SK-N-MC (cell line): ENCODE results near the gene NFKBIL1.
"Not testable (repeated sequence)": the region's sequence is repeated elsewhere in the genome, so short reads cannot be mapped to it uniquely, and the experiment has no call there.

Source experiments
- DNase-seq: peaks from one replicate; pipeline ENCODE4 v3.0.0-alpha.2; 2011; ENCODE audit warnings: low read depth, low spot score
- H3K27ac ChIP-seq: fragments of 200-600 bp; sonication (generic); 2 replicates; pipeline ENCODE4 v1.5.1; 2016; ENCODE audit warnings: mixed run types
- H3K36me3 ChIP-seq: fragments of 200-600 bp; sonication (generic); 2 replicates; pipeline ENCODE4 v1.6.1; 2017; ENCODE audit warnings: antibody characterized with exemption, low read length, mixed read lengths; ENCODE audit not compliant: insufficient read depth
- H3K4me3 ChIP-seq: fragments of 200-600 bp; sonication (generic); 2 replicates; pipeline ENCODE4 v1.5.1; 2016
- H3K9ac ChIP-seq: fragments of 200-600 bp; sonication (generic); 2 replicates; pipeline ENCODE4 v1.8.0; 2017; ENCODE audit warnings: mixed run types, mixed read lengths; ENCODE audit not compliant: insufficient read length
- H3K9me3 ChIP-seq: fragments of 200-600 bp; sonication (generic); 2 replicates; pipeline ENCODE4 v1.6.1; 2017; ENCODE audit warnings: low read depth, mild to moderate bottlenecking, antibody characterized with exemption, low read length, moderate library complexity, mixed read lengths
- EZH2 ChIP-seq: fragments of 200-600 bp; sonication (generic); IDR thresholded peaks from one replicate; pipeline ENCODE4 v1.6.1; 2017; ENCODE audit warnings: antibody characterized with exemption
- FOXP2 ChIP-seq: optimal IDR thresholded peaks from 2 replicates; pipeline ENCODE3; 2011; ENCODE audit warnings: mild to moderate bottlenecking, moderate library complexity; ENCODE audit not compliant: insufficient read depth; ENCODE audit errors: extremely low read length, control extremely low read depth
- POLR2AphosphoS5 ChIP-seq: IDR thresholded peaks from 2 replicates; pipeline ENCODE4 v1.6.1; 2012; ENCODE audit warnings: mild to moderate bottlenecking, low read depth, low read length, borderline replicate concordance

The NFKBIL1 gene

DNA sequence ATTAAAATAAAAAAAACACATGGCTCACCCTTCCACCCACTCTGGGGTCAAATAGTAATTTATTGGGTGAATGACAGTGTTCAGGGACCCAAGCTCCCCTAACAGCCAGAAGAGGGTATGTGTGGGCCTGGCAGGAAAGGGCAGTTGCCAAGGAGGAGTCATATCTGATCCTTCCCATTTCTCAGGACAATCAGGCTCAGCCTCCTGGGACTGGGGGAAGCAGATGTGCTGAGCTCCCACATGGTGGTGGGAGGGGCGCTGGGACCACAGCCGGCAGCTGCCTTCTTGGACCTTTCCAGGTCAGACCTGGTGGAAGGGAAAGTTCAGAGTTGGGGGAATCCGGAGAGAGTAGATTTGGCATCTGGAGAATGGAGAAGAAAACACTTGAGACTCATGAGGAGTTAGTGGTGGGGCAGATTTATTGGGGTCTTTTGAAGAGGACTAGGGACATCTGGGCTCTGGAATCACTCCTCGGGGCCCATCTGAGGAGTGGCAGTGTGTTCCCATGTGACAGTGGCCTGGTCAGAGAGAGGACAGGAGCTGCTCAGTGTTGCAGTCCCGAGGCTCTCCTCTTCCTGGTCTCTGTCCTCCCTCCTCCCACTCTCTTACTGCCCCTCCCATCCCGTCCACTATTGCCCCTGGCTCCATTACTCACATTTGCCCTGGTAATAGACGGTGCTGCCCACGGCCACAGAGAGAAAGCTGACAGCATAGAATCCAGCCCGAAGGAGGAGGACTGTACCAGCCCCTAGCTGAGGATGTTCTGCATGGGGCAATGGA is 41.7 kb downstream of the NFKBIL1 start:
- DNase-seq: no peak
- H3K9me3 ChIP-seq: no peaks in the 10 kb centered on the region
- no peak for TF ChIP-seq POLR2AphosphoS5
- TF ChIP-seq FOXP2: no peak
- H3K4me3 ChIP-seq: no peak overlapping the region
- H3K27ac ChIP-seq: no peak overlapping the region
- H3K9ac ChIP-seq: no peak overlapping the region
- H3K36me3 ChIP-seq: no peaks in the 10 kb centered on the region

DNA sequence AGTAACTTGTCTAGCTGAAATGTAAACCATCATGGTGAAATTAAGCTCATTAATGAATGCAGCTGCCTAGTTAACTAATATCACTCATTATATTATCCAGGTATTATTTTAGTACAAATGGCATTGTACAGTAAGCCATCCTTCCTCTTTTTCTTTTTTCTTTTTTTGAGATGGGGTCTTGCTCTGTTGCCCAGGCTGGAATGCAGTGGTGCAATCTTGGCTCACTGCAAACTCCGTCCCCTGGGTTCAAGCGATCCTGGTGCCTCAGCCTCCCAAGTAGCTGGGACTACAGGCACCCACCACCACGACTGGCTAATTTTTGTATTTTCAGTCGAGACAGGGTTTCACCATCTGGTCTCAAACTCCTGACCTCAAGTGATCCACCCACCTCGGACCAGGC is 43.3 kb downstream of the NFKBIL1 start:
- DNase-seq, H3K36me3 ChIP-seq, H3K4me3 ChIP-seq, H3K9ac ChIP-seq, H3K9me3 ChIP-seq, H3K27ac ChIP-seq: not testable (repeated sequence)

DNA sequence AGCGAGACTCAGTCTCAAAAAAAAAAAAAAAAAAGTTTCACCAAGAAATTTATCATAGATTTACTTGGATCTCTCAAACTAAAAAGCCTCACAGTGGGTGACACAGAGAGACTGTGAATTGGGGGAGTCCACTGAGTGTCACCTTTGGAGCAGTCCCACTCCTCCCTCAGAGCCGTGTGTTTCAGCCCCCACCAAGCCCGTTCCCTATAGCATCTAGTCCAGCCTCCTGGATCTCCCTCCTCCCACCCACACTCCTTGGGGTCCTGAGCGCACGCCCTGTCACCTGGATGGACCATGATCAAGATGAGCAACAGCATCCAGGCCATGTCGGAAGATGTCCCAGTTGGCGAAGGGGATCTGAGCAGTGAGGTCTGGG is 45.0 kb downstream of the NFKBIL1 start:
- Histone ChIP-seq H3K9ac (no peak overlapping the region), H3K4me3 (no peak overlapping the region), H3K27ac (no peak overlapping the region), H3K9me3 (no peaks in the 10 kb centered on the region), H3K36me3 (no peaks in the 10 kb centered on the region)
- no peak for DNase-seq
- no peak for TF ChIP-seq EZH2
- TF ChIP-seq FOXP2: no peak
- TF ChIP-seq POLR2AphosphoS5: no peak

DNA sequence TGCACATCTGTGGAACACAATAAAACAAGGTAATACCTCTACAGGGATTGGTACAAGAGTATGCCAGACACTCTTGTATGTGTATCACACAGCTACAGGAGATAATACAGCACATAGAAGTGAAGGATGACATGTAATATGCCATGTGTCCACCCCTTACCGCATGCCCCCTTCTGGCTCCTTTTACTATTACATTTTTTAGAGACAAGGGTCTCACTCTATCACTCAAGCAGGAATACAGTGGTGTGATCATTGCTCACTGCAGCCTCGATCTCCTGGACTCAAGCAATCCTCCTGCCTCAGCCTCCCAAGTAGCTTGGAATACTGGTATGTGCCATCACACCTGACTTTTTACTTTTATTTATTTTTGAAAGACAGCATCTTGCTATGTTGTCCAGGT is 49.6 kb downstream of the NFKBIL1 start:
- Histone ChIP-seq H3K27ac (no peak overlapping the region), H3K4me3 (no peak overlapping the region), H3K9me3 (no peaks in the 10 kb centered on the region), H3K36me3 (no peaks in the 10 kb centered on the region), H3K9ac (no peak overlapping the region)
- no peak for DNase-seq
- TF ChIP-seq POLR2AphosphoS5: no peak
- no peak for TF ChIP-seq EZH2
- no peak for TF ChIP-seq FOXP2

DNA sequence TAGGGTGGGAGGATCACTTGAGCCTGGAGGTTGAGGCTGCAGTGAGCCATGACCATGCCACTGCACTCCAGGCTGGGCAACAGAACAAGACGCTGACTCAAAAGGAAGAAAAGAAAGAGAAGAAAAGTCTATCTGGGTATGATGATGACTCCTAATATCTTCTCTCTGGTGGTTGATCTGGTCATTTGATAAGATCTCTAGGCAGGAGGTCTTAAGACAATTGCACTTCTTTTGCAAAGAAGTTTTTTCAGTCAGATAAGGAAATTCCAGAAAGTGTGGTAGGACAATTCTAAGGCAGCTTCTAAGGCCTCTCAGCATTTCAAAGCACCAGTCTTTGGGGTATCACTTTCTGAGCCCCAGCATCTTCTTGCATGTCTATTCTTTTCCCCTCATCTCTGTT is 59.9 kb downstream of the NFKBIL1 start:
- H3K9ac ChIP-seq: no peak overlapping the region
- no peak overlapping the region for H3K27ac ChIP-seq
- no peaks in the 10 kb centered on the region for H3K9me3 ChIP-seq
- no peaks in the 10 kb centered on the region for H3K36me3 ChIP-seq
- no peak for DNase-seq
- no peak overlapping the region for H3K4me3 ChIP-seq
- TF ChIP-seq POLR2AphosphoS5: no peak
- TF ChIP-seq EZH2: no peak
- TF ChIP-seq FOXP2: no peak
